Measurements from ENCODE around the gene SNX7. TPM values are rescaled to one million over a fixed set of nuclear protein-coding genes. Genes with fewer than 3 reads are reported as not detected.

The SNX7 gene
- total and polyA plus RNA-seq, 2 donors (not counting 1 experiment from before 2014, with no cell fraction given) = not detected

DNA sequence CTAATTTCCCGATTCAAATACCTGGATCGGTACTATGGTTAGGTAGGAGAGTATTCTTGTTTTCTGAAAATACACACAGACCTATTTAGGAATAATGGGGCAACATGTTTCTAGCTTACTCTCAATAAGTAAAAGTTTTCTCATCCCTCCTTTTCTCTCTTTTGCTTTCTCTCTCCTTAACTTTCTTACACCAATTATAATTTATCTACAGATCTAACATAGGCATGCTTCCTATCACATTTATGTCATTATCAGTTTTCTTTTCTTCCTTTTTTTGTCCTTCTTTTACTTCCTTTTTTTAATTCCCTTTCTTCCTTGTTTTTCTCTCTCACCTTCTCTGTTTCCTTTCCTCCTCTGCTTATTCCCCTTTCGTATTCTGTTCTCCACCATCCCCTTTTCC lies 20.3 kb downstream of the SNX7 start:
- POLR2A ChIA-PET = no interaction called here
- Mint-ChIP-seq H3K27me3 (no peaks in the 10 kb centered on the region), H3K4me1 (no peaks in the 10 kb centered on the region), H3K27ac (no peak overlapping the region), H3K4me3 (no peak overlapping the region), H3K9me3 (ENCODE audit: insufficient read depth) (peaks cover 2% of the 10 kb centered on the region)
- intact Hi-C loops (cut with micrococcal nuclease) = no loop called here
- Histone ChIP-seq H3K27me3 (replicated peaks in 1 of 4; ENCODE audit: control extremely low read depth in 1 of 4, control insufficient read depth in 3 of 4, insufficient read depth in 4 of 4, low read length in 3 of 4) (no peaks in the 10 kb centered on the region), H2AFZ (ENCODE audit: insufficient read depth, low read depth, low read length, poor library complexity, severe bottlenecking) (no peak overlapping the region), H3K4me3 (ENCODE audit: control extremely low read depth in 1 of 5, extremely low read depth in 1 of 5, insufficient read depth in 1 of 5, low read depth in 2 of 5, low read length in 4 of 5) (no peak overlapping the region), H3K36me3 (replicated peaks in 1 of 2; ENCODE audit: control extremely low read depth in 1 of 2, control insufficient read depth in 1 of 2, extremely low read depth in 1 of 2, insufficient read depth in 2 of 2, low read length in 1 of 2) (no peaks in the 10 kb centered on the region), H3K79me2 (ENCODE audit: control insufficient read depth, insufficient read depth, low read length) (no peaks in the 10 kb centered on the region), H3K27ac (ENCODE audit: low read length in 2 of 2) (no peak overlapping the region), H3K4me1 (ENCODE audit: control insufficient read depth in 2 of 2, insufficient read depth in 2 of 2, low read length in 2 of 2) (no peaks in the 10 kb centered on the region), H3K4me2 (replicated peaks; ENCODE audit: low read depth, low read length, poor library complexity, severe bottlenecking) (no peak overlapping the region), H3K9me3 (ENCODE audit: control extremely low read depth in 1 of 3, control insufficient read depth in 2 of 3, insufficient read depth in 1 of 3, low read length in 2 of 3) (no peaks in the 10 kb centered on the region), H3K9ac (ENCODE audit: low read length) (no peak overlapping the region), H4K20me1 (ENCODE audit: control insufficient read depth, insufficient read depth, low read length, poor library complexity, severe bottlenecking) (no peaks in the 10 kb centered on the region)
- CTCF ChIA-PET = no interaction called here
- no CpG with 5 or more reads among the region's 3 CpGs for WGBS (ENCODE audit: insufficient coverage)
- no peak for ATAC-seq (ENCODE audit: low read depth)
- DNase-seq = no peak
- TF ChIP-seq, protein P1, sequence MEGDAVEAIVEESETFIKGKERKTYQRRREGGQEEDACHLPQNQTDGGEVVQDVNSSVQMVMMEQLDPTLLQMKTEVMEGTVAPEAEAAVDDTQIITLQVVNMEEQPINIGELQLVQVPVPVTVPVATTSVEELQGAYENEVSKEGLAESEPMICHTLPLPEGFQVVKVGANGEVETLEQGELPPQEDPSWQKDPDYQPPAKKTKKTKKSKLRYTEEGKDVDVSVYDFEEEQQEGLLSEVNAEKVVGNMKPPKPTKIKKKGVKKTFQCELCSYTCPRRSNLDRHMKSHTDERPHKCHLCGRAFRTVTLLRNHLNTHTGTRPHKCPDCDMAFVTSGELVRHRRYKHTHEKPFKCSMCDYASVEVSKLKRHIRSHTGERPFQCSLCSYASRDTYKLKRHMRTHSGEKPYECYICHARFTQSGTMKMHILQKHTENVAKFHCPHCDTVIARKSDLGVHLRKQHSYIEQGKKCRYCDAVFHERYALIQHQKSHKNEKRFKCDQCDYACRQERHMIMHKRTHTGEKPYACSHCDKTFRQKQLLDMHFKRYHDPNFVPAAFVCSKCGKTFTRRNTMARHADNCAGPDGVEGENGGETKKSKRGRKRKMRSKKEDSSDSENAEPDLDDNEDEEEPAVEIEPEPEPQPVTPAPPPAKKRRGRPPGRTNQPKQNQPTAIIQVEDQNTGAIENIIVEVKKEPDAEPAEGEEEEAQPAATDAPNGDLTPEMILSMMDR (IDR thresholded peaks at IDR 0.05) = no peak
- no peak for TF ChIP-seq EZH2 (IDR thresholded peaks at IDR 0.05; ENCODE audit: borderline replicate concordance, insufficient read depth, low read depth, low read length, poor library complexity, severe bottlenecking)

DNA sequence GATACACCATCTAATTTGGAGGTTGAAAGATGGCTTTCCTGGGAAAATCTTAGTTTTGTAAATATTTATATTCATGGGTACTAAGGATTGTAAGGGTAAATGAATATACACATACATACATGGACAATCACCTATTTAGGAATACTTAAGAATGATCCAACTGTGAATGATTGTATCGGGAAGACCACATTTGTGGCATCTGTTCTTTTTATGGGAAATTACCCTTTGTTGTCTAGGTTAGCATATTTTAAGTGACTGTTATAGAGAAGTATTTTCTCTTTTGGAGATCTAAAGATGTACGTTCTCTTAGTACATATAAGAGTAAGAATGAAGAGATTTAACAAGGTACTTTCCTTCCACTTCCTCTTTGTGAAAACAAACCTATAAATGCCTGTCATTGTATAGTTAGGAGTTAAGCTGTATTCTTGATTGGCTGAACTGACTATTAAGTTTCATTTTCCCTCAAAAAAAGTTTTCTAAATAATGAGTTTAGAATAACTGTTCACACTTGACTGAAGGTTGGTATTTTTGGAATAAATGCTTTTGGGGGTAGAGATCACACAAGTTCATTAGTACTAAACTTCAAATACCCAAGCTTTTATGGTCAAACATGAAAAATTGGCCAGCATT lies 26.7 kb downstream of the SNX7 start:
- Histone ChIP-seq H3K4me2 (replicated peaks; ENCODE audit: low read depth, low read length, poor library complexity, severe bottlenecking) (no peak overlapping the region), H3K9ac (ENCODE audit: low read length) (no peak overlapping the region), H3K4me3 (ENCODE audit: control extremely low read depth in 1 of 5, extremely low read depth in 1 of 5, insufficient read depth in 1 of 5, low read depth in 2 of 5, low read length in 4 of 5) (no peak overlapping the region), H3K27ac (ENCODE audit: low read length in 2 of 2) (no peak overlapping the region), H2AFZ (ENCODE audit: insufficient read depth, low read depth, low read length, poor library complexity, severe bottlenecking) (no peak overlapping the region), H3K9me3 (ENCODE audit: control extremely low read depth in 1 of 3, control insufficient read depth in 2 of 3, insufficient read depth in 1 of 3, low read length in 2 of 3) (no peaks in the 10 kb centered on the region), H3K36me3 (replicated peaks in 1 of 2; ENCODE audit: control extremely low read depth in 1 of 2, control insufficient read depth in 1 of 2, extremely low read depth in 1 of 2, insufficient read depth in 2 of 2, low read length in 1 of 2) (no peaks in the 10 kb centered on the region), H3K4me1 (ENCODE audit: control insufficient read depth in 2 of 2, insufficient read depth in 2 of 2, low read length in 2 of 2) (no peaks in the 10 kb centered on the region), H4K20me1 (ENCODE audit: control insufficient read depth, insufficient read depth, low read length, poor library complexity, severe bottlenecking) (no peaks in the 10 kb centered on the region), H3K79me2 (ENCODE audit: control insufficient read depth, insufficient read depth, low read length) (no peaks in the 10 kb centered on the region), H3K27me3 (replicated peaks in 1 of 4; ENCODE audit: control extremely low read depth in 1 of 4, control insufficient read depth in 3 of 4, insufficient read depth in 4 of 4, low read length in 3 of 4) (no peaks in the 10 kb centered on the region)
- H3K27me3 Mint-ChIP-seq = no peaks in the 10 kb centered on the region
- H3K27ac Mint-ChIP-seq = no peak overlapping the region
- ChIA-PET CTCF (no interaction called here), POLR2A (no interaction called here)
- H3K4me1 Mint-ChIP-seq = no peaks in the 10 kb centered on the region
- ATAC-seq (ENCODE audit: low read depth) = no peak
- TF ChIP-seq EZH2 (IDR thresholded peaks at IDR 0.05; ENCODE audit: borderline replicate concordance, insufficient read depth, low read depth, low read length, poor library complexity, severe bottlenecking) = no peak
- TF ChIP-seq, protein P1 (IDR thresholded peaks at IDR 0.05) = no peak
- intact Hi-C loops (cut with micrococcal nuclease) = no loop called here
- no peak overlapping the region for H3K4me3 Mint-ChIP-seq
- DNase-seq = no peak
- H3K9me3 Mint-ChIP-seq (ENCODE audit: insufficient read depth) = no peaks in the 10 kb centered on the region
- WGBS (ENCODE audit: insufficient coverage) = no CpG with 5 or more reads among the region's 2 CpGs
